GM12801 (cell line): Measurements from ENCODE around the gene LAMC3.

ENCODE experiments used
- CTCF ChIP-seq: IDR thresholded peaks from one replicate; pipeline ENCODE4 v1.5.1; 2011; ENCODE audit warnings: control low read depth; ENCODE audit not compliant: insufficient read length; ENCODE audit errors: extremely low read depth

LAMC3 gene

DNA sequence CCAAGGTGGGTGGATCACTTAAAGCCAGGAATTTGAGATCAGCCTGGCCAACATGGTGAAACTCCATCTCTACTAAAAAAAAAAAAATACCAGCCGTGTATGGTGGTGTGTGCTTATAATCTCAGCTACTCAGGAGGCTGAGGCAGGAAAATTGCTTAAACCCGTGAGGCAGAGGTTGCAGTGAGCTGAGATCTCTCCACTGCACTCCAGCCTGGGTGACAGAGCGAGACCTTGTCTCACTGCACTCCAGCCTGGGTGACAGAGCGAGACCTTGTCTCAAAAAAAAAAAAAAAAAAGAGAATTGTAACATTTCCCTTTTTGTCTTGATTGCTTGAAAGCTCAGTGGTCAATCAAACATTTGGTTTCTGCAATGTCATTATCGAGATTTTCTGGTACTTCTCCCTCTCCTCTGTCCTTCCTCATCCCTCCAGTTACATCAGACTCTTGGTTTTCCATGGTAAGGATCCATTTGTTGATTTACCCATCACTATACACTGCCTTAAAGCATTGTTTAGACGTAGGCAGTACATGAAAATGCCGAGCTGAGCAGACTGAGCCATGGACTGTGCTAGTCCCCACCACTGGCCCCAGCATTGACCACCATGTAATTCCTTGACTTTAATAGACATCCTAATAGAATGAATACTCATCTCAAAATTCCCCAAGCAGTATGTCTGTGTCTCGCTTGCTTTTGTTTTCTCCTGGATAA, 75.8 kb downstream of the LAMC3 start:
- TF ChIP-seq CTCF, result no peak

DNA sequence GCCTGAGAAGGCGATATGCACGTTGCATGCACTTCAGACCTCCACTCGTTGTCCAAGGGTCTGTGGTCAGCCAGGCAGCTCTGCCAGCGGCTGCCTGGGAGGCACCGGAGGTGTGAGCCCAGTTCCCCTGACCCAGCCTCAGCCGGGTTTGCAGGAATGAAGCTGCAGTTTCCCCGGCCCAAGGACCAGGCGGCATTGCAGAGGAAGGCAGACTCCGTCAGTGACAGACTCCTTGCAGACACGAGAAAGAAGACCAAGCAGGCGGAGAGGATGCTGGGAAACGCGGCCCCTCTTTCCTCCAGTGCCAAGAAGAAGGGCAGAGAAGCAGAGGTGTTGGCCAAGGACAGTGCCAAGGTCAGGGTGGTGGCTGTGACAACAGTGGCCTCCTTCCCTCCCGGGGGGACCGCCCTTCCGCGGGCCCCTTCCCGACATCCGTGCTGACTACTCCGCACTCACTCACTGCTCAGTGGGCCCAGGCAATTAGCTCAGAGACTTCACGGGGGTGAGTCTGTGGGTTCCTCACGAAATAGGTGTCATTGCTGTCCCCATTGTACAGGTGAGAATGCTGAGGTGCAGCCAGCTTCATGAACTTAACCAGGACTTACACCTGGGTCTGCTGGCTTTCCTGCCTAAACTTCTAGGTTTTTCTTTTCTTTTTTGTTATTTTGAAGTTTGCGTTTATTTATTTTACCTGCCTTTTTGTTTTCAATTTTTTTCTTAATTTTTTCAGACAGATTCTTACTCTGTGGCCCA, 76.6 kb downstream of the LAMC3 start:
- no peak for TF ChIP-seq CTCF

DNA sequence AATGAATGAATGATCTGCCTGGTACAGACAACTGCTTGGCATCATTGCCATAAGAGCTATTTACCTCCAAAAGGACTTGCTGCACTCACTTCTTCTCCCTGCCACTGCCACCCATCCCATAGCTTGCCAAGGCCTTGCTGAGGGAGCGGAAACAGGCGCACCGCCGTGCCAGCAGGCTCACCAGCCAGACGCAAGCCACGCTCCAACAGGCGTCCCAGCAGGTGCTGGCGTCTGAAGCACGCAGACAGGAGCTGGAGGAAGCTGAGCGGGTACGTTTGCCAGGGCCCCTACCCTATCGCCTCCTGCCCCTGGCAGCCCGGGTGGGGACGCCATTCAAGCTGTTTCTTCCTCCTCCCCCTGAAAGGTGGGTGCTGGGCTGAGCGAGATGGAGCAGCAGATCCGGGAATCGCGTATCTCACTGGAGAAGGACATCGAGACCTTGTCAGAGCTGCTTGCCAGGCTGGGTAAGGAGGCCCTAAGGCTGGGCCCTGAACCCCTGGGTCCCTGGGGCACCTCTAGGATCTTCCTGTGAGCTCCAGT, 78.5 kb downstream of the LAMC3 start:
- no peak for TF ChIP-seq CTCF

- TF ChIP-seq CTCF, result no peak
Observed at GRCh38 chr9:131090025-131090787, 81.2 kb downstream of the LAMC3 start.

DNA sequence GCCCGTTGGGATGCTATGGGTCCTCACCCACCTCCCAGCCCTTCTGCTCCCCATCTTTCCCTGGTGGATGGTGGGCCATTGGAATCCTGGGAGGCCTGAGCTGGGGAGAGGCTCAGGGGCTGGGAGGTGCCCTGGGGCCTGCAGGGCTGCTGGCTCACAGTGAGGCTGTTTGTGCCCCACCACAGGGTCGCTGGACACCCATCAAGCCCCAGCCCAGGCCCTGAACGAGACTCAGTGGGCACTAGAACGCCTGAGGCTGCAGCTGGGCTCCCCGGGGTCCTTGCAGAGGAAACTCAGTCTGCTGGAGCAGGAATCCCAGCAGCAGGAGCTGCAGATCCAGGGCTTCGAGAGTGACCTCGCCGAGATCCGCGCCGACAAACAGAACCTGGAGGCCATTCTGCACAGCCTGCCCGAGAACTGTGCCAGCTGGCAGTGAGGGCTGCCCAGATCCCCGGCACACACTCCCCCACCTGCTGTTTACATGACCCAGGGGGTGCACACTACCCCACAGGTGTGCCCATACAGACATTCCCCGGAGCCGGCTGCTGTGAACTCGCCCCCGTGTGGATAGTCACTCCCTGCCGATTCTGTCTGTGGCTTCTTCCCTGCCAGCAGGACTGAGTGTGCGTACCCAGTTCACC, 82.5 kb downstream of the LAMC3 start:
- no peak for TF ChIP-seq CTCF

DNA sequence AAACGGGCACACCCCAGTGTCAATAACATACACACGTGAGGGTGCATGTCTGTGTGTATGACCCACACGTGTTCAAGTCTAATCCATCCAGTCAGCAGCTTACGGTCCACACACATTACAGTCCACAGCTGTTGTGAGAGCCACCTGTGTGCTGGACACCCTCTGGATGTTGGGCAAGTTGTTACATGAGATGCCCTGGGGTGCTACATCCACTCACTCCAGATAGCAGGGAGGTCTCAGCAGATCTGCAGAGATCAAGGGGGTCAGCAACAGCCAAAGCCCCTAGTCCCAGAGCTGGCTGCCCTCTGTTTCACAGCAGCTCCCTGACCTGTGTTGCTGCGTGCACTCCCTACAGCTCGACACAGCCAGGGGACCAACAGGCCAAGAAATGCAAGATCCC, 83.1 kb downstream of the LAMC3 start:
- TF ChIP-seq CTCF, result no peak
